IMR-90 (cell line): ENCODE measurements around the gene KDM1B. TPM values are rescaled to one million over a fixed set of nuclear protein-coding genes. Genes with fewer than 3 reads are reported as not detected.

Experiments
- ATAC-seq: fragments of 200-7000 bp; cut with Tn5 transposase; 2 replicates; pipeline ENCODE4 v1.9.1; 2020; ENCODE audit warnings: low read depth, mild to moderate bottlenecking, moderate library complexity
- BruUV-seq: library from RNA; stranded (reverse); fragments of 400-500 nt; replicated peaks from 2 replicates; lab custom pipeline; 2021; lab: Mats Ljungman, UMichigan
- CTCF ChIA-PET: fragments of 300-600 bp; formaldehyde crosslinking; extraction: SDS; loops from one replicate; lab custom pipeline; 2021; ENCODE audit warnings: antibody characterized with exemption; lab: Yijun Ruan, JAX
- POLR2A ChIA-PET: fragments of 300-600 bp; sonication (Branson Sonifier 250); formaldehyde crosslinking; loops from one replicate; lab custom pipeline; 2022; ENCODE audit warnings: antibody characterized with exemption; ENCODE audit not compliant: unreplicated experiment; lab: Charles Lee
- DNase-seq: peaks from one replicate; pipeline ENCODE4 v3.0.0; 2013
- H2AFZ ChIP-seq: replicated peaks from 2 replicates; pipeline ENCODE3; 2013; ENCODE audit warnings: low read length, mild to moderate bottlenecking; ENCODE audit not compliant: poor library complexity
- H2AK5ac ChIP-seq: 2 replicates; pipeline ENCODE4 v1.6.1; 2013; ENCODE audit warnings: low read depth, low read length, inconsistent platforms
- H2AK9ac ChIP-seq: replicated peaks from 2 replicates; pipeline ENCODE3; 2013; ENCODE audit warnings: mild to moderate bottlenecking, low read depth, low read length, moderate library complexity; ENCODE audit not compliant: poor library complexity
- H2BK120ac ChIP-seq: 2 replicates; pipeline ENCODE4 v1.6.1; 2013; ENCODE audit warnings: low read depth, low read length, inconsistent platforms
- H2BK15ac ChIP-seq: 3 replicates; pipeline ENCODE4 v1.6.1; 2013; ENCODE audit warnings: low read depth, low read length, inconsistent platforms
- H2BK20ac ChIP-seq: 2 replicates; pipeline ENCODE4 v1.6.1; 2013; ENCODE audit warnings: low read depth, mild to moderate bottlenecking, inconsistent platforms, low read length, moderate library complexity
- H2BK5ac ChIP-seq: 2 replicates; pipeline ENCODE4 v1.6.1; 2013; ENCODE audit warnings: mild to moderate bottlenecking, low read depth, low read length, inconsistent platforms; ENCODE audit not compliant: poor library complexity, severe bottlenecking
- H3K14ac ChIP-seq: replicated peaks from 2 replicates; pipeline ENCODE4 v1.6.1; 2013; ENCODE audit warnings: low read depth, low read length, inconsistent platforms
- H3K18ac ChIP-seq: 2 replicates; pipeline ENCODE4 v1.6.1; 2013; ENCODE audit warnings: low read depth, low read length, control low read depth
- H3K23ac ChIP-seq: 2 replicates; pipeline ENCODE4 v1.6.1; 2013; ENCODE audit warnings: low read depth, low read length, inconsistent platforms
- H3K27ac ChIP-seq: 2 replicates; pipeline ENCODE4 v1.5.1; 2013; ENCODE audit warnings: mild to moderate bottlenecking, control low read depth, low read length; ENCODE audit not compliant: insufficient read depth
- H3K27me3 ChIP-seq: 2 replicates; pipeline ENCODE4 v1.6.1; 2013; ENCODE audit warnings: low read length; ENCODE audit not compliant: control insufficient read depth, insufficient read depth
- H3K36me3 ChIP-seq: 2 replicates; pipeline ENCODE4 v1.6.1; 2013; ENCODE audit warnings: low read length, mixed read lengths; ENCODE audit not compliant: control insufficient read depth, insufficient read depth
- H3K4ac ChIP-seq: 2 replicates; pipeline ENCODE4 v1.6.1; 2013; ENCODE audit warnings: low read depth, low read length, inconsistent platforms
- H3K4me1 ChIP-seq: 2 replicates; pipeline ENCODE4 v1.6.1; 2013; ENCODE audit warnings: low read length, mixed read lengths; ENCODE audit not compliant: control insufficient read depth, insufficient read depth
- H3K4me2 ChIP-seq: 2 replicates; pipeline ENCODE4 v1.6.1; 2013; ENCODE audit warnings: low read depth, mild to moderate bottlenecking, control low read depth, low read length, moderate library complexity
- H3K4me3 ChIP-seq: 2 replicates; pipeline ENCODE4 v1.5.1; 2013; ENCODE audit warnings: low read depth, mild to moderate bottlenecking, control low read depth, low read length, moderate library complexity; ENCODE audit not compliant: insufficient read depth
- H3K56ac ChIP-seq: 2 replicates; pipeline ENCODE4 v1.6.1; 2013; ENCODE audit warnings: low read length, inconsistent platforms; ENCODE audit not compliant: insufficient read depth; ENCODE audit errors: extremely low read depth
- H3K79me1 ChIP-seq, 2 experiments: 2 replicates each; pipeline ENCODE4 v1.6.1; 2013; ENCODE audit warnings: low read length in 2 of 2, inconsistent platforms in 1 of 2, low read depth in 1 of 2
- H3K9ac ChIP-seq: 2 replicates; pipeline ENCODE4 v1.6.1; 2013; ENCODE audit warnings: low read depth, low read length, control low read depth
- H3K9me1 ChIP-seq: 2 replicates; pipeline ENCODE4 v1.6.1; 2013; ENCODE audit warnings: low read length, inconsistent platforms; ENCODE audit not compliant: insufficient read depth
- H3K9me3 ChIP-seq: 2 replicates; pipeline ENCODE4 v1.6.1; 2013; ENCODE audit warnings: low read length; ENCODE audit not compliant: control insufficient read depth, insufficient read depth
- H4K20me1 ChIP-seq: 2 replicates; pipeline ENCODE4 v1.6.1; 2013; ENCODE audit warnings: low read length, inconsistent platforms; ENCODE audit not compliant: insufficient read depth
- H4K5ac ChIP-seq: 2 replicates; pipeline ENCODE4 v1.6.1; 2013; ENCODE audit warnings: mild to moderate bottlenecking, low read depth, low read length, control low read depth
- H4K8ac ChIP-seq, 2 experiments: 2 replicates each; pipeline ENCODE4 v1.6.1; 2013; ENCODE audit warnings: low read depth in 2 of 2, low read length in 2 of 2, control low read depth in 1 of 2, inconsistent platforms in 1 of 2
- H4K91ac ChIP-seq: 2 replicates; pipeline ENCODE4 v1.6.1; 2013; ENCODE audit warnings: low read depth, low read length, inconsistent platforms; ENCODE audit not compliant: insufficient read depth
- BHLHE40 ChIP-seq: fragments of 150-350 bp; IDR thresholded peaks from 2 replicates; pipeline ENCODE4 v1.6.1; 2016; ENCODE audit warnings: mild to moderate bottlenecking, low read depth, low read length
- CEBPB ChIP-seq: IDR thresholded peaks from 2 replicates; pipeline ENCODE4 v1.6.1; 2012; ENCODE audit warnings: low read depth, low read length, improper control_type of control experiment
- CHD1 ChIP-seq: IDR thresholded peaks from 2 replicates; pipeline ENCODE4 v1.6.1; 2012; ENCODE audit warnings: low read depth, low read length, improper control_type of control experiment
- CTCF ChIP-seq: conservative IDR thresholded peaks from 2 replicates; pipeline ENCODE4 v1.5.1; 2012; ENCODE audit warnings: mild to moderate bottlenecking, low read depth, low read length, improper control_type of control experiment
- ELK1 ChIP-seq: fragments of 150-350 bp; IDR thresholded peaks from 2 replicates; pipeline ENCODE4 v1.6.1; 2016; ENCODE audit warnings: low read depth, mild to moderate bottlenecking, low read length, moderate library complexity, borderline replicate concordance
- FOS ChIP-seq: fragments of 150-350 bp; IDR thresholded peaks from 2 replicates; pipeline ENCODE4 v1.6.1; 2016; ENCODE audit warnings: low read depth, low read length
- MAFK ChIP-seq: IDR thresholded peaks from 2 replicates; pipeline ENCODE4 v1.6.1; 2012; ENCODE audit warnings: low read depth, low read length, improper control_type of control experiment
- MAZ ChIP-seq: IDR thresholded peaks from 2 replicates; pipeline ENCODE4 v1.6.1; 2012; ENCODE audit warnings: low read depth, mild to moderate bottlenecking, low read length, improper control_type of control experiment, moderate library complexity, borderline replicate concordance
- MXI1 ChIP-seq: IDR thresholded peaks from 2 replicates; pipeline ENCODE4 v1.6.1; 2012; ENCODE audit warnings: low read depth, mild to moderate bottlenecking, low read length, moderate library complexity, borderline replicate concordance
- NFE2L2 ChIP-seq: fragments of 150-350 bp; IDR thresholded peaks from 2 replicates; pipeline ENCODE4 v1.6.1; 2016; ENCODE audit warnings: low read depth, mild to moderate bottlenecking, low read length
- POLR2A ChIP-seq: IDR thresholded peaks from 2 replicates; pipeline ENCODE4 v1.6.1; 2012; ENCODE audit warnings: mild to moderate bottlenecking, low read depth, low read length
- RAD21 ChIP-seq: IDR thresholded peaks from 2 replicates; pipeline ENCODE4 v1.6.1; 2012; ENCODE audit warnings: low read length, improper control_type of control experiment
- RCOR1 ChIP-seq: IDR thresholded peaks from 2 replicates; pipeline ENCODE4 v1.6.1; 2012; ENCODE audit warnings: mild to moderate bottlenecking, low read length, improper control_type of control experiment; ENCODE audit not compliant: insufficient replicate concordance
- RFX5 ChIP-seq: IDR thresholded peaks from 2 replicates; pipeline ENCODE4 v1.8.0; 2012; ENCODE audit warnings: low read depth, mild to moderate bottlenecking, low read length, moderate library complexity
- SMC3 ChIP-seq: fragments of 150-350 bp; IDR thresholded peaks from 2 replicates; pipeline ENCODE4 v1.6.1; 2016; ENCODE audit warnings: low read depth, mild to moderate bottlenecking, antibody characterized with exemption, low read length, moderate library complexity
- USF2 ChIP-seq: fragments of 150-350 bp; IDR thresholded peaks from 2 replicates; pipeline ENCODE4 v1.6.1; 2017; ENCODE audit warnings: mild to moderate bottlenecking, antibody characterized with exemption, low read length, low read depth
- WGBS, 2 experiments: methylation state at CpG; one replicate each; pipeline versions ENCODE4 v1.1.5 to v1.1.7; 2013; ENCODE audit warnings: missing lambda C conversion rate in 2 of 2; ENCODE audit not compliant: insufficient read length in 1 of 2; ENCODE audit errors: extremely low coverage in 2 of 2; 5-methylcytosine and 5-hydroxymethylcytosine counted together
- dilution Hi-C: fragments of 300-500 bp; cut with HindIII; formaldehyde crosslinking; loops from one replicate; pipeline ENCODE4 v1.14.3; 2018; ENCODE audit warnings: low sequenced_read_pairs; ENCODE audit not compliant: unreplicated experiment
- in situ Hi-C: fragments of 300-500 bp; cut with MboI; formaldehyde crosslinking; loops from 3 replicates; pipeline ENCODE4 v1.14.3; 2019; ENCODE audit warnings: low sequenced_read_pairs, inconsistent platforms, mixed read lengths
- intact Hi-C: fragments of 100-400 bp; cut with micrococcal nuclease; formaldehyde crosslinking; loops from 2 replicates; pipeline ENCODE4 v1.10.0; 2022
- polyA plus RNA-seq, 3 experiments: library from polyadenylated mRNA; depleted of rRNA; stranded (reverse); fragments of >200 nt; gene quantifications; 2 replicates each; pipeline ENCODE4 v1.2.3, GENCODE V29; 2012; ENCODE audit warnings: low replicate concordance in 1 of 3
- total RNA-seq: library from RNA; depleted of rRNA; stranded (reverse); fragments of >200 nt; gene quantifications from 2 replicates; pipeline ENCODE4 v1.2.3, GENCODE V29; 2012

Gene KDM1B
- total and polyA plus RNA-seq, 2 of the 4 experiments (the other 2 are of a cell fraction): 13.2 to 16.7 TPM

GRCh38 chr6:18119236-18119635, 36.0 kb upstream of the KDM1B start:
- H3K23ac ChIP-seq: no peak overlapping the region
- no peak for DNase-seq
- no peak overlapping the region for H2AFZ ChIP-seq
- no peak overlapping the region for H3K56ac ChIP-seq
- H4K5ac ChIP-seq: no peak overlapping the region
- no peak overlapping the region for H2BK120ac ChIP-seq
- ChIA-PET POLR2A (no interaction called here), CTCF (interaction anchor here (0.6 kb wide), 1 partner anchor 69 kb away, joined by 4 read pairs; no protein-coding TSS in a partner anchor)
- no peak overlapping the region for H3K14ac ChIP-seq
- H3K9me3 ChIP-seq: no peaks in the 10 kb centered on the region
- H4K8ac ChIP-seq: no peak overlapping the region
- no peak overlapping the region for H3K18ac ChIP-seq
- H3K4me2 ChIP-seq: no peak overlapping the region
- H3K36me3 ChIP-seq: no peaks in the 10 kb centered on the region
- H3K79me1 ChIP-seq: peaks cover 5 to 12% of the 10 kb centered on the region in 2 experiments; a peak in 2 of 4 replicates
- H2AK9ac ChIP-seq: no peak overlapping the region
- H4K91ac ChIP-seq: no peak overlapping the region
- H2BK20ac ChIP-seq: no peak overlapping the region
- 88% methylated on average over 4 of the region's 5 CpGs; no CpG with 5 or more reads in 1 of the 2 experiments for WGBS, 2 experiments
- BruUV-seq: no TSS peak
- dilution Hi-C loops (no loop called here), intact Hi-C loops (no loop called here), in situ Hi-C loops (no loop called here)
- H4K20me1 ChIP-seq: no peaks in the 10 kb centered on the region
- H3K9me1 ChIP-seq: peaks cover 4% of the 10 kb centered on the region; the same call in 1 of the 2 replicates
- no peak overlapping the region for H2BK5ac ChIP-seq
- H3K9ac ChIP-seq: no peak overlapping the region
- H3K4me1 ChIP-seq: peaks cover 6% of the 10 kb centered on the region
- ATAC-seq: no peak
- no peaks in the 10 kb centered on the region for H3K27me3 ChIP-seq
- no peak overlapping the region for H3K4me3 ChIP-seq
- no peak overlapping the region for H3K4ac ChIP-seq
- H3K27ac ChIP-seq: no peak overlapping the region
- H2AK5ac ChIP-seq: no peak overlapping the region
- H2BK15ac ChIP-seq: no peak overlapping the region
- no peak for TF ChIP-seq POLR2A
- no peak for TF ChIP-seq CHD1
- TF ChIP-seq MAFK: no peak
- TF ChIP-seq RFX5: no peak
- no peak for TF ChIP-seq CEBPB
- TF ChIP-seq FOS: no peak
- TF ChIP-seq NFE2L2: no peak
- TF ChIP-seq RCOR1: no peak
- no peak for TF ChIP-seq BHLHE40
- no peak for TF ChIP-seq ELK1
- no peak for TF ChIP-seq SMC3
- no peak for TF ChIP-seq MAZ
- no peak for TF ChIP-seq RAD21
- TF ChIP-seq CTCF: no peak
- TF ChIP-seq USF2: no peak
- TF ChIP-seq MXI1: no peak
